Caco-2 (cell line): Measurements from ENCODE around the gene FGF12. TPM values are rescaled to one million over a fixed set of nuclear protein-coding genes. Genes with fewer than 3 reads are reported as not detected.

Source experiments
- BruUV-seq: library from RNA; stranded (reverse); fragments of 400-500 nt; replicated peaks from 2 replicates; lab custom pipeline; 2021; lab: Mats Ljungman, UMichigan
- CTCF ChIA-PET: fragments of 300-600 bp; sonication (Branson Sonifier 250); formaldehyde crosslinking; loops from one replicate; lab custom pipeline; 2022; ENCODE audit warnings: antibody characterized with exemption; lab: Charles Lee
- POLR2A ChIA-PET: fragments of 300-600 bp; sonication (Branson Sonifier 250); formaldehyde crosslinking; loops from one replicate; lab custom pipeline; 2022; ENCODE audit warnings: antibody characterized with exemption; lab: Charles Lee
- DNase-seq, 2 experiments: peaks; one replicate each; pipeline versions ENCODE4 v3.0.0 to v3.0.0-alpha.2; 2020 to 2022
- H3K27me3 ChIP-seq: replicated peaks from 2 replicates; pipeline ENCODE4 v1.6.0; 2011; ENCODE audit warnings: low read length; ENCODE audit not compliant: control insufficient read depth, insufficient read depth
- H3K36me3 ChIP-seq: 2 replicates; pipeline ENCODE4 v1.5.1; 2011; ENCODE audit warnings: low read length; ENCODE audit not compliant: control insufficient read depth, insufficient read depth
- H3K4me1 ChIP-seq: fragments of 250-450 bp; sonication (Bioruptor Pico); 2 replicates; pipeline ENCODE4 v1.5.1; 2020; ENCODE audit warnings: mild to moderate bottlenecking
- H3K4me3 ChIP-seq: 2 replicates; pipeline ENCODE4 v1.5.1; 2011; ENCODE audit warnings: low read depth, mild to moderate bottlenecking, control low read depth, low read length
- H3K9me3 ChIP-seq: fragments of 250-450 bp; sonication (Bioruptor Pico); 2 replicates; pipeline ENCODE4 v1.5.1; 2020; ENCODE audit warnings: mild to moderate bottlenecking, moderate library complexity
- H3K27ac Mint-ChIP-seq: one replicate; pipeline ENCODE4 v1.8.0; 2022; ENCODE audit warnings: mixed read lengths; ENCODE audit not compliant: unreplicated experiment
- H3K27me3 Mint-ChIP-seq: one replicate; pipeline ENCODE4 v1.8.0; 2022; ENCODE audit warnings: mixed read lengths; ENCODE audit not compliant: insufficient read depth, unreplicated experiment
- H3K36me3 Mint-ChIP-seq: one replicate; pipeline ENCODE4 v1.8.0; 2022; ENCODE audit warnings: mild to moderate bottlenecking, mixed read lengths; ENCODE audit not compliant: insufficient read depth, unreplicated experiment
- H3K4me1 Mint-ChIP-seq: one replicate; pipeline ENCODE4 v1.8.0; 2022; ENCODE audit warnings: low read depth, mixed read lengths; ENCODE audit not compliant: unreplicated experiment
- H3K4me3 Mint-ChIP-seq: one replicate; pipeline ENCODE4 v1.8.0; 2022; ENCODE audit warnings: mild to moderate bottlenecking, moderate library complexity, mixed read lengths; ENCODE audit not compliant: unreplicated experiment
- H3K9me3 Mint-ChIP-seq: one replicate; pipeline ENCODE4 v1.8.0; 2022; ENCODE audit warnings: mixed read lengths; ENCODE audit not compliant: unreplicated experiment
- CTCF ChIP-seq, 2 experiments: fragments of 200-600 bp in 1 of 2; IDR thresholded peaks; 1 replicate in 1 of 2; 2 replicates in 1 of 2; pipeline versions ENCODE4 v1.5.1 to v1.8.0; 2011 to 2022; ENCODE audit warnings: antibody characterized with exemption in 1 of 2, control low read depth in 1 of 2, inconsistent platforms in 1 of 2, low read depth in 1 of 2, low read length in 1 of 2, mild to moderate bottlenecking in 1 of 2, moderate library complexity in 1 of 2; ENCODE audit not compliant: insufficient read depth in 1 of 2, severe bottlenecking in 1 of 2, unreplicated experiment in 1 of 2
- intact Hi-C: fragments of 100-400 bp; cut with micrococcal nuclease; formaldehyde crosslinking; loops from one replicate; pipeline ENCODE4 v1.10.0; 2022; ENCODE audit not compliant: unreplicated experiment
- total RNA-seq: library from RNA; stranded (reverse); gene quantifications from 2 replicates; pipeline ENCODE4 v1.2.3, GENCODE V29; 2022

The FGF12 gene
- total RNA-seq, 1 experiment from 2014 or later, result 0.41 TPM

GRCh38 chr3:192545333-192545732 lies 182.0 kb downstream of the FGF12 start:
- Mint-ChIP-seq H3K36me3 (no peaks in the 10 kb centered on the region), H3K4me1 (no peaks in the 10 kb centered on the region), H3K9me3 (no peaks in the 10 kb centered on the region), H3K27ac (no peak overlapping the region), H3K4me3 (no peak overlapping the region), H3K27me3 (peaks cover 17% of the 10 kb centered on the region)
- no TSS peak for BruUV-seq
- ChIA-PET POLR2A (interaction anchor here (0.8 kb wide), 1 partner anchor 35 kb away, joined by 4 read pairs; no protein-coding TSS in a partner anchor), CTCF (no interaction called here)
- H3K4me1 ChIP-seq, result no peaks in the 10 kb centered on the region
- no peak for TF ChIP-seq CTCF (IDR thresholded peaks at IDR 0.05; ENCODE audit: insufficient read depth in 1 of 2, low read depth in 1 of 2, low read length in 1 of 2, severe bottlenecking in 1 of 2, unreplicated experiment in 1 of 2)
- no peak overlapping the region for H3K4me3 ChIP-seq
- H3K36me3 ChIP-seq, result no peaks in the 10 kb centered on the region
- no peaks in the 10 kb centered on the region for H3K27me3 ChIP-seq
- intact Hi-C loops, result no loop called here
- DNase-seq, result no peak
- H3K9me3 ChIP-seq, result no peaks in the 10 kb centered on the region

- no peak for DNase-seq
- Mint-ChIP-seq H3K27ac (no peak overlapping the region), H3K27me3 (peaks cover 16% of the 10 kb centered on the region), H3K36me3 (no peaks in the 10 kb centered on the region), H3K9me3 (no peaks in the 10 kb centered on the region), H3K4me1 (no peaks in the 10 kb centered on the region), H3K4me3 (no peak overlapping the region)
- no peaks in the 10 kb centered on the region for H3K4me1 ChIP-seq
- ChIA-PET POLR2A (no interaction called here), CTCF (interaction anchor here (0.6 kb wide), 1 partner anchor 54 kb away, joined by 3 read pairs; no protein-coding TSS in a partner anchor)
- intact Hi-C loops, result no loop called here
- H3K9me3 ChIP-seq, result no peaks in the 10 kb centered on the region
- no peaks in the 10 kb centered on the region for H3K27me3 ChIP-seq
- H3K4me3 ChIP-seq, result no peak overlapping the region
- H3K36me3 ChIP-seq, result no peaks in the 10 kb centered on the region
- BruUV-seq, result no TSS peak
- no peak for TF ChIP-seq CTCF (IDR thresholded peaks at IDR 0.05; ENCODE audit: insufficient read depth in 1 of 2, low read depth in 1 of 2, low read length in 1 of 2, severe bottlenecking in 1 of 2, unreplicated experiment in 1 of 2)
Observed at GRCh38 chr3:192543163-192543562, 184.2 kb downstream of the FGF12 start.

- no peaks in the 10 kb centered on the region for H3K9me3 Mint-ChIP-seq
- Histone ChIP-seq H3K4me1 (no peaks in the 10 kb centered on the region), H3K36me3 (no peaks in the 10 kb centered on the region), H3K27me3 (no peaks in the 10 kb centered on the region), H3K4me3 (no peak overlapping the region), H3K9me3 (no peaks in the 10 kb centered on the region)
- peaks cover 19% of the 10 kb centered on the region for H3K27me3 Mint-ChIP-seq
- H3K27ac Mint-ChIP-seq, result no peak overlapping the region
- H3K4me3 Mint-ChIP-seq, result no peak overlapping the region
- ChIA-PET CTCF (no interaction called here), POLR2A (no interaction called here)
- H3K36me3 Mint-ChIP-seq, result no peaks in the 10 kb centered on the region
- no TSS peak for BruUV-seq
- intact Hi-C loops, result no loop called here
- TF ChIP-seq CTCF (IDR thresholded peaks at IDR 0.05; ENCODE audit: insufficient read depth in 1 of 2, low read depth in 1 of 2, low read length in 1 of 2, severe bottlenecking in 1 of 2, unreplicated experiment in 1 of 2), result no peak
- DNase-seq, result no peak
- H3K4me1 Mint-ChIP-seq, result no peaks in the 10 kb centered on the region
Observed at GRCh38 chr3:192516820-192517219, 210.5 kb downstream of the FGF12 start.
